Left colon (tissue), 2 donors: ENCODE data around the gene ENDOV. TPM values are rescaled to one million over a fixed set of nuclear protein-coding genes. Genes with fewer than 3 reads are reported as not detected.
A peak's percentile ranks its signal among the peaks of the same experiment; 100 is the strongest.

ENCODE experiments used
- ATAC-seq: fragments of 200-7000 bp; cut with Tn5 transposase; one replicate; pipeline ENCODE4 v1.9.1; 2020; ENCODE audit warnings: mild to moderate bottlenecking, moderate library complexity
- DNase-seq, 2 donors: peaks; one replicate each; pipeline ENCODE4 v3.0.0-alpha.2; 2020
- intact Hi-C, 2 donors: fragments of 100-400 bp; cut with DNase I in 1 of 2; cut with micrococcal nuclease in 1 of 2; formaldehyde crosslinking; loops; one replicate each; pipeline versions ENCODE4 v1.11.2 to v1.14.0; 2022; cut with DNase I, micrococcal nuclease
- total RNA-seq, 2 donors: library from RNA; stranded (reverse); fragmentation: NEBNext Ultra II Directional; extraction: Animal tissue kit (Norgen Biotek cat#: 25700); gene quantifications; one replicate each; pipeline ENCODE4 v1.2.1, GENCODE V29; 2021
- donor health status: DM: no; HTN: no; CAD: no.
- donor health status: DM: yes; HTN: yes; CAD: no.

Gene ENDOV
- total RNA-seq, 2 donors from 2014 or later = 23.2 to 25.5 TPM

DNA sequence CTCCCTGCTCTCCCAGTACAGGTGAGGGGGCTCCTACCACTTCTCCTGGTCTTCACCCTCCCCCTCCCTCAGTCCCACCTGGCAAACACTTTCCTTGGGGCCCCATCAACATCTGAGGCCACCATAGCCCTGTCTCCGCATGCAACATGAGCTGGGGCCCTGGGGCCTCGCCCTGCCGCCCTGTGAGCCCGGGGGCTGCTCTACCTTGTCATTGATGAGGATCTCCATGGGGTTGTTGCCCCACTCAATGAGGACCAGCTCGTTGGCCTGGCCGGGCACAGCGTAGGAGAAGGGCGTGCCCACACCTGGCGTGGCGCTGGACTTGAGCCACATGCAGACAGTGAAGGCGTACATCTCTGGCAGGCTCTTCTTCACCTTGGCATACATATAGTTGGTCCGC is 58.0 kb downstream of the ENDOV start:
- no peak for DNase-seq
- no peak for ATAC-seq
- intact Hi-C loops = no loop called here

DNA sequence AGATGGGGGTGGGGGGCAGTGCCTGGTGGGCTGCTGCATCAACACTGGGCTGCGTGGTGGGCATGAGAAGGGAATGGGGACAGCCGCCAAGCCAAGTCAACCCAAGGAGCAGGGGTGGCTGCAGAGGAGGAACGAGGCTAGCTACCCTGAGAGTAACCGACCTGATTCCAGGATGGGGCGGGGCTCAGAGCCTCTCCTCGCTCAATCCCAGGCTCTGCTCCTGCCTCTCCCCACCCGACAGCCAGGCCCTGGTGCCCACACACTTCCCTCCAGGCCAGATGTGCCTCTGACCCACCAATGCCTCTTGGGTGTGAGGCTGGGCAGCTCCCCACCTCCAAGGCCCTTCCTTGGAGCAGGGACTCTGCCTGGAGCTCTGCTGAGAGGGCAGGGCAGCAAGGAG is 58.7 kb downstream of the ENDOV start:
- DNase-seq (no peak), ATAC-seq (no peak)
- intact Hi-C loops = no loop called here

DNA sequence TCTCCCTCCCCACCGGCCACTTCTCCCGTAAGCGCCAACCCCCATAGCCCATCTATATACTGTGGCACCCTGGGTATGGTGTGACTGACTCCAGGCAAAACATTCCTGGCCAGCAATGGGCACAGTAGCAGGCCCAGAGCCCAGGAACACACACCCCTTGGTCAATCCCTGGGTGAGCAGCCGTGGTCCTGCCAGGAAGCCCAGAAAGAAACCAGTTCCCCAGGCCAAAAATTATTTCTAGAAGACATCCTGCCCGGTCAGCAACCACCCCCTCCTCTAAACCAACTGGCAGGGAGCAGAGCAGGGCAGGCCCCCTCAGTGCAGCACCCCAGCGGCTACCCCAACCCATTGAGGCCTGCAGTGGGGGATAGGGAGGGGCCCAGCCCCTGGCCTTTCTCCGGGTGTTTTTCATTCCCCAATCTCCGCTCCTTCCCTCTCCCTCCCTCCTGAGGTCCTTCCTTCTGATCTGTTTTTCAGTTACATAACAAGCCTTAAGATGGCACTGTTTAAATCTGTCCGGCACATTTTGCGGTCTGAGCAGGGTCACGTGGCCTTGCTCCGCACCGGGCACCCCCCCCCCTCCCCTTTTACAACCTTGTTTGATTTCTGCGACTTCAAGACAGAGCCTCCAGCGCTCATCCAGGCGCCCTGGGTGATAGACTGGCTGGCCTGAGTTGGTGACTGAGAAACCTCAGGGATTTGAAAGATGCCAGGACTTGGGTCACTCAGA is 59.4 kb downstream of the ENDOV start:
- ATAC-seq = peak; percentile 30
- no peak for DNase-seq
- intact Hi-C loops = no loop called here

DNA sequence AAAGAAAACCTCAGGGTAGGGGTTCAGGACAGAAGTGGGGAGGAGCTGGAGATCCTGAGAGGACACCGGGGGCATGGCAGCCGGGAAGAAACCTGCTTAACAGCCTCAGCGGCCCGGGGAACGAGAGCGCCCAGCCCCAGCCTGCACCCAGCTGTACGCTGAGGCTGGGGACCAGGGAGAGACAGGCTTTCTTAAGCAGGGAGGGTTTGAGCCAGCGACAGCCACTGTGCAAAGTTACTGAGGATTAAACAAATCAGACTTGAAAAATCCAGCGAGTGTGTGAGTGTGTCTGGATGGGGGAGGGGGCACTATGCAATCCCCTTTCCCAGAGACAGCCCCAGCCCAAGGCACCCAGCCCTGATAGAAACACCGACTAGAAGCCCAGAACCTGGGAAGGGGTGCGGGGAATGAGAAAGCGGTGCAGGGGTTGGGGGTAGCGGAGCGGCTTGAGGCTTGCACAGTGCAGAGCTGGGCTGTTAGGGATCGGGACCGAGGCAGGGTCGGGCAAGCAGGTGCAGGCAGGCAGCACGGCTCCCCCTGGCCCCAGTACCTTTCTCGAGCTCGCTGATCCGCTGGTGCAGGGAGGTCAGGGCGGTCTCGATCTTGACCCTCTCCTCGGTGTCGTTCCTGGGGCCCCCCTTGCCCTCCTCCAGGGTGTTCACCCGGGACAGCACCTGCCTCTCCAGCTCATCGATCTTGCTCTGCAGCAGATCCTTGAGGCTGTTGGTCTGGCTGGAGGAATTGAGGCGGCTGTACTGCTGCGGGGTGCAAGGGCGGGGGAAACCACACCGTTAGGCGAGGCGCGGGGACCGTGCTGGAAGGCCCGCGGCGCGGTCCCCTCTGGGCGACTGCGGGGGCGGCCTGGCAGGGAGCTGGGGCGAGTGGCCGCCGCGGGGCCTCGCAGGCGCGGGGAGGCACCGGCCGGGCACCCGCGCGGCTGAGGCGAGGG is 60.3 kb downstream of the ENDOV start:
- intact Hi-C loops = no loop called here
- no peak for ATAC-seq
- DNase-seq = no peak

DNA sequence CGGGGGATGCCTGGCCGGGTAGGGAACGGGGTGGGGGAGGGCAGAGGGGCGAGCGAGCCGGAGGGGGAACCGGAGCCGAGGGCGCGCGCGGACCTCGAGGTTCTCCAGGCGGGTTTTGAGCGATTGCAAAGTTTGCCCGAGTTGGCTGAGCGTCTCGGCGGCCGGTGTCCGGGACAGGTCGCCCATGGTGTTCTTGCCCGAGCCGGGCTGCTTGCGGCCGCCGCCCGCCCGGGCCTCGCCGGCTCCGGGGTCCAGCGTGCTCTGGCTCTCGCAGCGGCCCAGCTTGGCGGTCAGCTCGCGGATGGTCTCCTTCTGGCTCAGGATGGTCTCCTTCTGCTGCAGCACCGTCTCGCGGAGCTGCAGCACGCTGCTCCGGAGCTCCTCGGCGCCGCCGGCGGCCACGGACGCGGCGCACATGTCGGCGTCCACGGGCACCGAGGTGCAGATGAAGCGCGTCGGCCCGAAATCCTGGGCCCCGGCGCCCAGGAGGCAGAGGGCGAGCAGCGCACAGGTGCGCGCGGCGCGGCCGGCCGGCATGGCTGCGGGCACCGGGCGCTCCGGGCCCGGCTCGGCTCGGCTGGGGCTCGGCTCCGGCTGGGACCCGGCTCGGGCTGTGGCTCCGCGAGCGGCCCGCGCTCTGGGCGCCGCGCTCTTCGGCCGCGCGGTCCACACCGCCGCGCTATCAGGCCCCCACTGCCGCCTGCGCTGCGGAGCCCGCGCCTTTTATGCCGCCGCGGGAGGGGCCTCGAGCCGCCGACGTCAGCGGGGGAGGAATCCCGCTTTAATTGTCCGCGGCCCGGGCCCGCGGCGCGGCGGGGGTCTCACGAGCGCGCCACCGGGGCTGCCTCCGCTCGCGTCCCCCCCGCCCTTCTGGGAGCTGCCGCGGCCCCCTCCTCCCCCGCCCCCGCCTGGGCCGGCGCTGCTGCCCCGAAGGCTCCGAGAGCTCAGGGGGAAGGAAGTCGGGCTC is 61.2 kb downstream of the ENDOV start, which contains the start of gene NPTX1:
TSS of gene NPTX1 (minus strand) at position 698 of the 967 bp plus-strand sequence. CDS start at position 537, 161 bp downstream.
- intact Hi-C loops = no loop called here
- no peak for DNase-seq
- peak; percentile 50 for ATAC-seq

DNA sequence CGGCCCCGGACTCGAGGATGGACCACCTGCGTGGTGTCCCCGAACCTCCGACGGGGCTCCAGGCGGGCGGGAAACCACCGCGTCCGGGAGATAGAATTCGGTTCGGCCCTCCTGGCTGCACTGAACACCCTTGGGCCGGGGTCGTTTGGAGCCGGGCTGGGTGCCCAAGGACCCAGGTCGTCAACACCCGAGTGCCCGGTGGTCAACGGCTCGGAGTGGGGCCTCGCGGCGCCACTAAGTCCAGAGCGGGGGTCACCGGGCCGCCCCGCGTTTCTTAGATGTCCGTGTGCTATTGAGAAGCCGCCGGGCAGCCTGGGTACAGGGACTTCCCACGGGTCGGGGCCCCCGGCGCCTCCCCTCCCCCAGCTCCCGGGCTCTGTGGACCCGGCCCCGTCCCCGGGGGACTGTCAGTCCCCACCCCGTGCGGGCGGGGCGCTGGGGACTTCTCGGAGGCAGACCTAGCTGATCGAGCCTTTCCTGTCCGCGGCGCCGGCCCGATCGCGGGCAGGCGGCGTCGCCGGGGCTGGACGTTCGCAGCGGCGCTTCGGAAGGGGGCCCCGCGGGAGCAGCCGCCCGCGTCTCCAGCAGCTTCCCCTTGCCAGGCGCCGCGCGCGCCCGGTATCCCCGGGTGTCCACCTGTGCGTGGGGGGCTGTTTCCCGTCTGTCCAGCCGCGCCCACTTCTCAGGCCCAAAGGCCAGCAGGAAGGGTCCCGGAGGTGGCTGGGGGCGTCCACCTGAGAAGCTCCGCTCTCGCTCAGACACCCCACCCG is 62.1 kb downstream of the ENDOV start:
- DNase-seq = no peak
- intact Hi-C loops = no loop called here
- no peak for ATAC-seq

DNA sequence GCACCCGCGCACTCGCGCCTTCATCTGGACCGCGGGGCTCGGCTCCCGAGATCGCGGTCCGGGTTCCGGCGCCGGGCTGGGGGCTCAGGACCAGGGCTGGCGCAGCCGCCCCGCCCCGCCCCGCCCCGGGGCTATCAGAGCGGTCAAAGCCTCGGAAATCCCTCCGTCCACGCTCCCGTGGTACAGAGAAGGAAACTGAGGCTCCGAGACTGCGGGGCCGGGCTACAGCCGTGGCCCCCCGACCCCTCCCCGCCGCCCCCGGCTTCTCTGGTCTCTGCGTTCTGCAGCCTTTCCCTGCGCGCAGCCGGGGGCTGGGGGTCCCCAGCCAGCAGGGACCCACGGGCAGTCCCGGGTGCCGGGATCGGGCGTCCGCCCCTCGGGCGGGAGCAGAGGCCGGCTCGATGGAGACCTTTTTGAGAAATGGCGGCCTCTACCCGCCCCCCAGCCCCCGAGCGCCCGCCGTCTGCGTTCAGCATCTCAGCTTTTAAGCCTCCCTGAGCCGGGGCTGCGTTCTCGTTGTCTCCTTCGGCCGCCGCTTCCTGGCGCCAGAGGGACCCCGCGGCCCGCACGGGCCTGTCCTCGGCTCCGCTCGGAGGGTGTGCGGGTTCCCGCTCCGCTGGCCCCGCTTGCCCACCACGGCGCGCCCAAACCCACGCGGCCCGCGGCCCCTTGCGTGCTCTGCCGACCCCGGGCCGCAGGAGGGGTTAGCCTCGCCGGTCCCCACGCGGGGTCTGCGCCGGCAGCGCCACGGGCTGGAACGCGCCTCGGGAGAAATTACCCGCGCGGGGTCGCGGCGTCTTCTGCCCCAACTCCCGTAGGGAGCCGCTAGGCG is 62.9 kb downstream of the ENDOV start:
- DNase-seq = peak in 1 of 2 donors; percentile 25
- intact Hi-C loops = no loop called here
- peak; percentile 56 for ATAC-seq

DNA sequence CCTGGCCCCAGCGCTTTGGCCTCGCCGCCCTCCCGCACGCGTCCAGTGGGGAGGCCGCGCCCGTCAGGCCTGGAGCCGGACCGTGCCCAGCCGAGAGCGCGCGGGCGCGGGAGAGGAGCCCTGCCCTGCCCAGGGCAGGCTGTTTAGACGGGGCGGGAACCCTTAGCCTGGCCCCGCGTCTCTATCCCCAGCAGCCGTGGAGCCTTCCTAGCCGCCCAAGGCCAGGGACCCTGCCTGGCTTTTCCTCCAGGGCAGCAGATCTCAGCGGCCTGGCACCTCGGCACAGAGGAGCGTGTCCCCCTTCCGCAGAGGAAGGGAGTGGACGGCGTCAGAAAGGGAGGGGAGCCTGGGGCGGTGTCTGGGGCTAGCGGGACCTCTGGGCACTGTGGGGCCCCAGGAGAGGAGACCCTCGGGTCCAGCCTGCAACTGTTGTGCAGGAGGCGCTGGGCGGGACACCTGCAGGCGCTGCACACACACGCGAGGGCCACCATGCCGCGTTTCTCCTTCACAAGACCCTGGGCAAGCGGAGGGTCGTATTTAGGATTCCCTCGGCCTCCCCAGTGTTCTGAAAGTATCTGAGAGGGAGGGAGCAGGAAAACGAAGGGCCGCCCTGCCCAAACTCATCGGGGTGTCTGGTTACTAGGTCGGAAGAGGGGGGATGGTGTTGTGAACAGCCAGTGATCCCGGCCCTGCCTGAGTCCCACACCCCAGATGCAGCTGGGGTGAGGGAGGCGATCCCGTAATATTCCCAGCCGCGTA is 63.7 kb downstream of the ENDOV start:
- intact Hi-C loops = no loop called here
- peak; percentile 34 for ATAC-seq

DNA sequence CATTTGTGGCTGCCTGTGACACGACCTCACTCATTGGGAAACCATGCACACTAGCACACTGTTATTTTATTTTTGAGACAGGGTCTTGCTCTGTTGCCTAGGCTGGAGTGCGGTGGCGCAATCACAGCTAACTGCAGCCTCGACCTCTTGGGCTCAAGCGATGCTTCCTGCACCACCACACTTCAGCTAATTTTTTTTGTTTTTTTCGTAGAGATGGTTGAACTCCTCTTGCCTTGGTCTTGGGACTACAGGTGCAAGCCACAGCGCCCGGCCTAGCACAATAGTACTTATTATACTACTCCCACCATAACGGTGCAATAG is 64.2 kb downstream of the ENDOV start:
- DNase-seq = no peak
- intact Hi-C loops = no loop called here
- no peak for ATAC-seq

More for the DNA sequence above, 63.7 kb downstream of the ENDOV start:
- no peak for DNase-seq

DNA sequence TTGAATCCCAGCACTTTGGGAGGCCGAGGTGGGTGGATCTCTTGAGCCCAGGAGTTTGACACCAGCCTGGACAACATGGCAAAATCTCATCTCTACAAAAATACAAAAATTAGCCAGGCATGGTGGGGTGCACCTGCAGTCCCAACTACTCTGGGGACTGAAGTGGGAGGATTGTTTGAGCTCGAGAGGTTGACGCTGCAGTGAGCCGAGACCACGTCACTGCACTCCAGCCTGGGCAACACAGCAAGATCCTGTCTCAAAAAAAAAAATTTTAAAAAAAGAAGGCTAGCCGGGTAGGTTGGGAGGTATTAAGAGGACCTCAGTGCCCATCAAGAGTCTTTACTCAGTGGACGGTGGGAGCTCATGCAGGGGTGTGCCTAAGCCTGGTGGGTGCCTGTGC is 65.3 kb downstream of the ENDOV start:
- intact Hi-C loops = no loop called here

DNA sequence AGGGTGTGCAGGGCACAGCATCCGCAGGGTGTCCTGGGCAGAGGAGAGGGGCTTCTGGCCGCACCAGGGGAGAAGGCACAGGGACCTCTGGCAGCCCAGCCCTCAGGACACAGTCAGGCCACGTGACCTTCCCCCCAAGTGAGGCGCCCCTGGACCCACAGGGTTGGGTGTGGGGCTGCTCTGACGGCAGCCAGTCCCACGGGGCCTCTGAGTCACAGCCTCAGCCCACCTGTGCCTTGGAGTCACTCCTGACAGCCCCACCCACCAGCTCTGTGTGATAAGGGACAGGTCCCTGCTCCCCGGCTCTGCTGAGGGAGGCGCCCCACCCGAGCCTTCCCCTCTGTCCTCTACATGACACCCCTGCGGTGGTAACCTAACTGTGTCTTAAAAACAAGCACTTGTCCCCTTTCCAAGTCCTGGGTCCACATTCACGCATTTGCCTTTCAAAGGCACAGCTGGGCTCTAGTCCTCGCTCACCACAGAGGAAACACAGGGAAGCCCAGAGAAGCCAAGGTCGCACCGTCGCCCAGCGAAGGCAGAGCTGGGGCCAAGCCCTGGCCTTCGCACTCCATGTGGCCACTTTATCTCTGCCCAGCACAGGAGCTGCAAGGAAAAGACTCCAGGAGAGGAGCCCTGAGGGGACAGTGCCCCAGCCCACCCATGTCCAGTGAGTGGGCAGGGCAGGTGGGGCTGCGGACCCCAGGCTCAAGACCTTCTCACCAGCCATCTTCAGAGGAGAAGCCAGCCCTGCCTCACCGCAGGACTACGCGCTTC is 66.5 kb downstream of the ENDOV start:
- no peak for DNase-seq
- intact Hi-C loops = no loop called here
- no peak for ATAC-seq

More for the DNA sequence above, 65.3 kb downstream of the ENDOV start:
- ATAC-seq (no peak), DNase-seq (no peak)

DNA sequence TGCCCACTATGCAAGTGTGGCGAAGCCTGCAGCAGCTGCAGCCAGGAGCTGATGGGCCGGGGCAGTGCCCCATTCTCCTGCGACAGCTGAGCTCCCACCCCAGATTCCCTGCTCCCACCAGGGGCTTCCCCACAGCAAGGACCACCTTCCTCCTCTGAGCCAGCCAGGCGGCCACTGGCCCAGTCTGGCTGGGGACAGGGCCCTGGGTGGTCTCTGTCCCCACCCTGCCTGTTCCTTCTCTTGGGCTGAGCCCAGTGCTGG is 67.0 kb downstream of the ENDOV start:
- intact Hi-C loops = no loop called here
- no peak for ATAC-seq
- DNase-seq = no peak

DNA sequence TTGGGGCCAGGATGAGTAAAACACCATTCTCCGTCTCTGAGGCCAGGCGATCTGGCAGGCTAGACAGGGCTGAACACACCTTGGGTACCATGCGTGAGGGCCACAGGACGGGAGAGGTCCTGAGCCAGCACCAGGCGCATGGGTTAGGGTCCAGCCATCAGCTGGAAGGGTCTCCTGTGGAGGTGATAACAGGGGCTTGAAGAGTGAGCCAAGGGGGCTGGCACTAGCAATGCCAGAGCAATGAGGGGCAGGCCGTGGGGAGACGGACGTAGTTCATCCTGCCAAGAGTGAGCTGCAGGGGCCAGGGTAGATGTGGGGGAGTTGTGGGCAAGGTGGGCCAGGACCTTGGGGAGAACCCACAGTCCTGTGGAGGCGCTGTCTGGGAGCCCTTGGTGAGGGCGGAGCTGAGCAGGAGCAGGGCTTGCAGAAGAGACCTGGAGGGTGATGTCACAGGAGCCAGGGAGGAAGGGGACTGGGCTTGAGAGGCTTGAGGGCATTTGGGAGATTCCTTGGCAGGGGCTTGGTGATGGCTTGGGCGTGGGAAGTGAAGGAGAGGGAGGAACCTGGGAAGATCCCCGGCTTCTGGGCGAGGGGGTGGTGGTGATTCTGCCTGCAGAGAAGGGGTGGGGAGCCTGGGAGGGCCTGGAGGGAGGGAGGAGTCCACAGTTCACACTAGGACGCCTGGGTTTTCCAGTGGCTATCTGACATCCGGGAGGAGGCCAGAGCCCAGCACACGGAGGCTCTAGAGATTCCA is 67.8 kb downstream of the ENDOV start:
- ATAC-seq (no peak), DNase-seq (no peak)
- intact Hi-C loops = no loop called here

DNA sequence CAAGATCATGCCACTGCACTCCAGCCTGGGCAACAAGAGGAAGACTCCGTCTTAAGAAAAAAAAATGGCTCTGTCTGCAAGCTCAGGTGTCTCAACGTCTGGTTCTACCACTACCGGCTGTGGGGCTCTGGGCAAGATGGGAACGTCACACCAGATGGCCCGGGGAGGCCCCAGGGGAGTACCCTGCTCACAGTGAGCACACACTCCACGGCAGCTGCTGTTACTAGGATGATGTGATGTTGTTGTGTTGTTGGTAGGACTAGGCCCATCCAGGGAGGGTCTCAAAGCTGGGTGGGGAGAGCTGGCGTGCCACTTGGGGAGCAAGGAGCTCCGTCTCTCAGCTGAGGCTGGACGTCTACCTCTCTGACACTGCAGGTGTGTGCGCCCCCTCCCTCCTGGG is 70.9 kb downstream of the ENDOV start:
- no peak for DNase-seq
- no peak for ATAC-seq
- intact Hi-C loops = no loop called here

DNA sequence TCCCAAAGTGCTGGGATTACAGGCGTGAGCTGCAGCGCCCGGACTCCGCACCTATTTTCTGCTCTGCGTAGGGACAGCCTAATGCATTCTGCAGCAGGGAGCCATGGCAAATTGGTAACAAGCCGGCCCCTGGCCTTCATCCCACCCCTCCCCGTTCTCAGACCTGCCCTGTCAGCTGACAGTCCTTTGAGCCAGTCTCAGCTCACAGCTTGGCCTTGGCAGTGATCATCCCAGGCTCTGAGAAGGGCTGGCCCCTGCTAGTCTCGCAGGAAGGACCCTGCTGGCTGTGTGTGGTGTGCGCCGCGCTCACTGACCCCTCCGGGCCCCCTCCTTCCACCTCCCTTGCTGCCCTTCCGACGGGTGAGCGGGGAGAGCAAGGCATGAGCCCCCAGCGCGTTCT is 71.7 kb downstream of the ENDOV start:
- no peak for DNase-seq
- ATAC-seq = no peak
- intact Hi-C loops = no loop called here

DNA sequence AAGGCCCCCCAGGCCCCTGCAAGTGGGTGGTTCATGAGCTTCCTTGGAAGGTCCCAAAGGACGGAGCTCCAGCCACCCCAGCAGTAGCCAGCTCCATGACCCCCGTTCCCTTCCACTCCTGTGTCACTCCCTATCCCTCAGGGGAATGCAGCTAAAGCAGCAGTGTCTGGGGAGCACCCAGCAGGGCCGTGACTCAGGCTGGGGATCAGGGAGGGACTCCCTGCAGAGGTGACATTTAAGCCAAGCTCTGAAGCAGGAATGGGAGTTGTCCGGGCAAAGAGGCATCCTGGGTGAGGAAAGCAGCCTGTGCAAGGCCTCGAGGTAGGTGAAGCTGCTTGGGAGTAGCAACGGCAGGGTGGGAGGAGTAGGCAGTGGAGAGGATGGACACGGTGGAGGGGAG is 72.5 kb downstream of the ENDOV start:
- ATAC-seq (no peak), DNase-seq (no peak)
- intact Hi-C loops = no loop called here
